RWPE1 (cell line): ENCODE results near the gene PSAPL1.

ENCODE experiments used
- CTCF ChIA-PET: fragments of 350-600 bp; sonication (Branson Sonifier 250); formaldehyde crosslinking; extraction: SDS; loops from one replicate; lab custom pipeline; 2021; lab: Yijun Ruan, JAX
- POLR2A ChIA-PET: fragments of 400-600 bp; formaldehyde crosslinking; extraction: SDS; loops from one replicate; lab custom pipeline; 2020; ENCODE audit warnings: antibody characterized with exemption; ENCODE audit not compliant: low non-redundant PET; lab: Yijun Ruan, JAX
- DNase-seq: peaks from one replicate; pipeline ENCODE4 v3.0.0; 2012; ENCODE audit warnings: low spot score
- H3K27ac ChIP-seq: fragments of 450-650 bp; 2 replicates; pipeline ENCODE4 v1.5.1; 2017
- TF ChIP-seq, protein P1 (sequence below): fragments of 450-650 bp; conservative IDR thresholded peaks from 2 replicates; pipeline ENCODE4 v1.5.1; 2017; ENCODE audit warnings: low read depth, mild to moderate bottlenecking

Gene PSAPL1

DNA sequence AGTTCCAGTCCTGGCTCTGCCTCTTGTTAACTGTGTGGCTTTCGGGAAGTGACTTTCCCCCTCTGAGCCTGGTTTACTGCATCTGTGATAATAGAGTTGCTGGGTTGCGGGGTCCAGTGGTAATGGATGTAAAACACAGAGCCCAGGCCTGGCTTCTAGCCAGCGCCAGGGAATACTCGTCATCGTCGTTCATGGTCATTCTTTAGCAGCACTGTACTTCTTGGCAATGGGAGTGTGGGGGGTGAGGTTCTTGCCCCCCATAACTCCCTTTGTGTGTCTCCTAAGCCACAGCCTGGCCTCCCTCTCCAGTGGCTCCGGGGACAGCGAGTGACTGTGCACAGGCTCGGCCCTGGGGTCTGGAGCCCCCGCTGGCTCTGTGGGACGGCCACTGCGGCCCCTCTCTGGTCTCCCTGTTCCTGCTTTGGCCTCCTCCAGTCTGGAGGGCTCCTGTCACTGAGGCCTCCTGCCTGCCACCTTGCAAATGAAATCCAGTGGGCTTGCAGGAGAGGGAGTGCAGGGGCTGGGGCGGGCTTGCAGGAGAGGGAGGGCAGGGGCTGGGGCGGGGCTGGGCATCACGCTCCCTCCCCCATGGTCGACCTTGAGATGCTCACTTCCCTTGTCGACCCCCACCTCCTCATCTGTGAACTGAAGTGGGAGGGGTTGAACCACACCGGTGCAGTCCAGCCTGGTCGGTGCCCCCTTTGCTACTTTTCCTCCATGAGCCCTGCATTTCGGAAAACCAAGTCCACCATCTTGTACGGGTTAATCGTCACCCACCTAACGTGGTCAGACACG is 13.2 kb downstream of the PSAPL1 start:
- ChIA-PET POLR2A (no interaction called here), CTCF (no interaction called here)
- TF ChIP-seq, protein P1, sequence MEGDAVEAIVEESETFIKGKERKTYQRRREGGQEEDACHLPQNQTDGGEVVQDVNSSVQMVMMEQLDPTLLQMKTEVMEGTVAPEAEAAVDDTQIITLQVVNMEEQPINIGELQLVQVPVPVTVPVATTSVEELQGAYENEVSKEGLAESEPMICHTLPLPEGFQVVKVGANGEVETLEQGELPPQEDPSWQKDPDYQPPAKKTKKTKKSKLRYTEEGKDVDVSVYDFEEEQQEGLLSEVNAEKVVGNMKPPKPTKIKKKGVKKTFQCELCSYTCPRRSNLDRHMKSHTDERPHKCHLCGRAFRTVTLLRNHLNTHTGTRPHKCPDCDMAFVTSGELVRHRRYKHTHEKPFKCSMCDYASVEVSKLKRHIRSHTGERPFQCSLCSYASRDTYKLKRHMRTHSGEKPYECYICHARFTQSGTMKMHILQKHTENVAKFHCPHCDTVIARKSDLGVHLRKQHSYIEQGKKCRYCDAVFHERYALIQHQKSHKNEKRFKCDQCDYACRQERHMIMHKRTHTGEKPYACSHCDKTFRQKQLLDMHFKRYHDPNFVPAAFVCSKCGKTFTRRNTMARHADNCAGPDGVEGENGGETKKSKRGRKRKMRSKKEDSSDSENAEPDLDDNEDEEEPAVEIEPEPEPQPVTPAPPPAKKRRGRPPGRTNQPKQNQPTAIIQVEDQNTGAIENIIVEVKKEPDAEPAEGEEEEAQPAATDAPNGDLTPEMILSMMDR: no peak
- no peak for DNase-seq
- H3K27ac ChIP-seq: no peak overlapping the region

DNA sequence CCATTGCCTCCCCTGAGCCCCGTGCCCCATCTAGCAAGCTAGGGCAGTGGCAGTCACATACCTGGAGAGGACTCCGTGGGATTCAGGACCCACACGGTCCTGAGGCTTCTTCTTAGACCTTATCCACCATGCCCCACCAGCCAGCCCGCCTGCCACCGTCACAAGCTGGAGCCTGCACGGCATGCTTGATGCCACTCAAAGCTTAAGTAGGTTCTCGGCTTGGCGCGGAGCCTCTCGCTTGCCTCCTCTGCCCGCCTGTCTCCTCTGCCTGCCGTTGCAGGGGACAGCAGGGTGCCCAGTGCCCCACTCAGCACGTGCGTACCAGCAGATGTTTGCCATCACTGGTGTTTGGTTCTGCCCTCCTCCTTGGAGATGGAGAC is 14.1 kb downstream of the PSAPL1 start:
- TF ChIP-seq, protein P1: no peak
- ChIA-PET CTCF (no interaction called here), POLR2A (no interaction called here)
- no peak for DNase-seq
- H3K27ac ChIP-seq: no peak overlapping the region

DNA sequence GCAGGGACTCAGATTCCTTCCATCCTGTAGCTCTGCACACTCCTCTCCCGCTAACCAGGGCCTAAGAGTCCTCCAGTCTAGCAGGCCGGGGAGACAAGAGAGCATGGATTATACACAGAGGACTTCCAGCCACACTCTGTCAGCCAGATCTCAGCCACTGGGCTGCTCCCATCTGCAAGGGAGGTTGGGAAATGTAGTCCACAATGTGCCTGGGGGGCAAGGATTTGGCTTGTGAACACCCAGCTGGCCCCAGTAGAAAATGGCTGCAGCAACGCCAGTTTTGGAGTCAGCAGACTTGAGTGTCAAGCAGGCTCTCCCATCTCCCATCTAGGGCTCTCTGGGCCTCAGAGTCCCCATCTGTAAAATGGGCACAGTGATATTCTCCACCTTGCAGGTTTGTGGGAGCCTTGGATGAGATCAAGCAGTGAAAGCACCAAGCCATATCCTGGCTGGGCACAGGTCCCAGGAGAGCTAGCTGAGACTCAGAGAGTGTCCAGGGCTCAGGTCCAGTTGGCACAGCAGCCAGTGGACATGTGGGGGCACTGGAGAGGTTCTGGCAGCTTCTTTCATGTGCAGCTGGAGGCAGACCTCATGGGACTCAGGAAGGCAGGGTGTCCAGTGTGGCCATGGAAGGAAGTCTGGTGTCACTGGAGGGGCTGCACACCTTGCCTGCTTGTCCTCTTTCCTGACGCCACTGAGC is 14.6 kb downstream of the PSAPL1 start:
- H3K27ac ChIP-seq: no peak overlapping the region
- POLR2A ChIA-PET: no interaction called here
- DNase-seq: no peak
- CTCF ChIA-PET: no interaction called here
- TF ChIP-seq, protein P1: no peak

DNA sequence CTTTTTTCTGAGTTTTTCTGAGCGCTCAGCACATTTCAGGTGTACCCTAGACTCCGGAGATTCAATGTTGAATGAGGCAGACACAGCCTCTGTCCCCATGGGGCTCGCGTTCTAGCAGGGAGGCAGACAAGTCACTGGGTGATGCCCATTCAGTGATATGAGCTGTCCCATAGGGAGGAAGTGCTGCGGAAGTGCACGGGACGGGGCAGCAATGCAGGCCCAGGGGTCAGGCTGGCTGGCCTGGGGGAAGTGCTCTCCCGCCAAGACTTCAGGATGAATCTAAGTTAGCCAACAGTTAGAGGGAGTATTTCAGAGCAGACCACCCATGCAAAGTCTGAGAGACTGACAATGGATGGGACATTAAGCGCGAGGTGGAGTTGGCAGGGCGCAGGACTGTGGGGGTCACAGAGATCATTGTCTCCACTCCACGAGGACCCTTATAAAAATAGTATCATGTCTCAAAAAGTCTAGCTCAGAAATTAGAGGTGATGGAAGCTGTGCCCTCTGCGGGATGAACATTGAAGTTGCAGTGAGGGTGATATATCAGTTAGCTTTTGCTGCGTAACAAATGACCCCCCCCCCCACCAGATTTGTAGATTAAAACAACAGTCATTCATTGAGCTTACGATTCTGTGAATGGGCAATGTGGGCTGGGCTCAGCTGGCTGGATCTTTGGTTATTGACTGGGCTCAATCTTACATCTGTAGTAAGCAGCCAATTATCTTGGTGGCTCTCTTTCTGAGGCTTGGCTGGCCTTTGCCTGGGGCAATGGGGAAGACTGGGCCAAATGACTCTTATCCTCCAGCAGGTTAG is 16.4 kb downstream of the PSAPL1 start:
- DNase-seq: no peak
- H3K27ac ChIP-seq: no peak overlapping the region
- TF ChIP-seq, protein P1: no peak
- CTCF ChIA-PET: no interaction called here
- POLR2A ChIA-PET: no interaction called here

DNA sequence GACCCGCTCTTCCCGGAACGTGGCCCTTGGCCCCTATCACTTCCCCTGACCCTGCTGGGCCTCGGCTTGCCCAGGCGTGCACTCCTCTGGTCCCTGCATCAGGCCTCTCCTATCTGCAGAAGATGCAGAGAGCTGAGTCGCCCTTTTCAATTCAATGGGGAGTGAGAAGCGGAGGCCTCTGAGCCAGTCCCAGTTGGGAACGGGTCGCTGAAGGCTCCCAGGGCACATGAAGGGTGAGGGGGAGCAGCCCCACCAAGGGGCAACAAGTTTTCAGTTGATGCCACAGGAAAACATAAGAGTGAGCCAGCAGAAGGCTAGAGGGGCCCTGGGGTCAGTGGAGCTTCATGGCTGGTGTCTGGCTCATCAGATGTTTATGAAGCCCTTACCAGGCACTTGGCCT is 17.1 kb downstream of the PSAPL1 start:
- ChIA-PET POLR2A (no interaction called here), CTCF (interaction anchor here (0.5 kb wide), 1 partner anchor 777 kb away, joined by 3 read pairs; no protein-coding TSS in a partner anchor)
- no peak for DNase-seq
- H3K27ac ChIP-seq: no peak overlapping the region
- TF ChIP-seq, protein P1: no peak

DNA sequence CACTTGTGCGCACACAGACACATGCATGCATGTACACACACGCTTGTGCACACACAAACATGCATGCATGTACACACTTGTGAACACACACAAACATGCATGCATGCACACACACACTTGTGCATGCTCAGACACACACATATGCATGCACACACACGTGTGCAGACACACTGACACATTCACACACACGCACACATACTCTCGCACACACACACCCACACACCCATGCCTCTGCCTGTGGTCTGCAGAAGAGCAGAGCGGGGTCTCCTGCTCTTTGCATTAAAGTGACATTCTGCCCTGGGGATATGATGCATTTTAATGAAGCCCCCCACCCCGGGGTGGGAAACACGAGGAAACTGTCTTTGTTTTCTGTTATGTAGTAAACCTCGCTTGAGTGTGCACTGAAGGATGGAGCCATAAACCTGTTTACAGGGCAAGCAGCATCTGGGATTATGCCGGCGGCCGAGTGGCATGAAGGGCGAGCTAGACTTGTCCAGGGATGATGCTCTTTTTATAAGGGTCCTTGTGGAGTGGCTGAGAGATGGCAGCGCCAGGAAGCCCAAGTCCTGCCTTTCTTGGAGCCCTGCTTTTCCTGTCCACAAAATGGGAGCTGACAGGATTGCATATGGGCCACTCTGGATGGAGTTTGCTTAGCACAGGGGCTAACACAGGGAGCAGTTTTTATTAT is 17.8 kb downstream of the PSAPL1 start:
- POLR2A ChIA-PET: no interaction called here
- no peak overlapping the region for H3K27ac ChIP-seq
- CTCF ChIA-PET: interaction anchor here (0.6 kb wide), 1 partner anchor 83 kb away, joined by 4 read pairs; no protein-coding TSS in a partner anchor
- DNase-seq: no peak
- TF ChIP-seq, protein P1: no peak
